NK-92 (cell line): ENCODE results near the gene MMP13.
"Not testable (repeated sequence)": the region's sequence is repeated elsewhere in the genome, so short reads cannot be mapped to it uniquely, and the experiment has no call there.

Source experiments
- DNase-seq: peaks from one replicate; lab custom pipeline; 2025; ENCODE audit not compliant: unreplicated experiment; lab: John Stamatoyannopoulos, UW

Gene MMP13

GRCh38 chr11:102903895-102904294, 51.6 kb downstream of the MMP13 start:
- DNase-seq = not testable (repeated sequence)

- no peak for DNase-seq
Observed at GRCh38 chr11:102900346-102900745, 55.2 kb downstream of the MMP13 start.
